GM19023 (cell line): ENCODE data around the gene RNF4.
"Not testable (repeated sequence)": the region's sequence is repeated elsewhere in the genome, so short reads cannot be mapped to it uniquely, and the experiment has no call there.

Experiments
- ATAC-seq: cut with Tn5 transposase; IDR thresholded peaks from one replicate; pipeline ENCODE4 v1.9.1; 2021; ENCODE audit warnings: mild to moderate bottlenecking, moderate library complexity; ENCODE audit not compliant: unreplicated experiment

RNF4 gene

DNA sequence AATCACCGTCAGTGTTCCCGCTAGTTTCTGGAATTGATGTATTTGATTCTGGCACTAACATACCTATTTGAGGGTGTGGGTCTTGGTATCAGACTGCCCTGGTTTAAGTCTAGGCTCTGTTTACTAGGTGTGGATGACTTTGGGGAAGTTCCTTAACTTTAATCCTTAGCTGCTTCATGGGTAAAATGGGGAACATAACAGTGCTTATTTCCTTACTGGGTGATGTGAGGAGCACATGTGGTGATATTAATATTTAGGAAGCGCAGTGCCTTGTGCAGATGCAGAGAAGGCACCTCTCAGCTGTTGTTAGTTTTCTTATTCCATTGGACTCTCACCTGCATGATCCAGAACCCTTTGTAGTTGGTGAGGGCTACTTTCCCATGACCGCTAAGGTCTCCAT lies 17.1 kb downstream of the RNF4 start:
- no peak for ATAC-seq

DNA sequence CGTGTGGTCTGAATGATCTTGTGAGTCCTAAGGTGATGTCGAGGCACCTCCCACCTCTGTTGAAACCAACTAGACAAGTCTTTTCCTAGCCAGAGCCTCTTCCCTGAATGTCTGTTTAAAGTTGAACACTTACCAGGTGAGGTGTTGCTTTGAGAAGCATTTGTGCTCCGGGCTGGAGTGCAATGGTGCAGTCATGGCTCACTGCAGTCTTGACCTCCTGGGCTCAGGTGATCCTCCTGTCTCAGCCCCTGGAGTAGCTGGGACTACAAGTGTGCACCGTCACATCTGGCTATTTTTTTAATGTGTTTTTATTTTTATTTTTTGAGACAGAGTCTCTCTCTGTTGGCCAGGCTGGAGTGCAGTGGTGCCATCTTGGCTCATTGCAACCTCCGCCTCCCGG lies 18.1 kb downstream of the RNF4 start:
- no peak for ATAC-seq

DNA sequence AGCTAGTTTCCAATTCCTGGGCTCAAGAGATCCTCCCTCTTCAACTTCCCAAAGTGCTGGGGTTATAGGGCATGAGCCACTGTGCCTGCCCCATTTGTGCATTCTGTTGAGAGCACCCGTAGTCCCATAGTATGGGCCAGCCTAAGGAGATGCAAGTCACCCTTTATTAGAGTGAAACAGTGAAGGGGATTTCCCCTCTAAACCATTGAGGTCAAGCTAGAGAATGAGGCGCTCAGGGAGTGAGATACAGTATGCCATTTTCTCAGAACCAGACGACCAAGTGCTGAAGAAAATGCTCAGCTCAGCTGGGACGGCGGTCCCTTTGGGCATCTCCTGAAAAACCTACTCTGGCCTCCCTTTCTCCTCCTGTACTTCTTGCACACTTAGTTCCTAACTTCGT lies 18.7 kb downstream of the RNF4 start:
- peak; percentile 67 for ATAC-seq

DNA sequence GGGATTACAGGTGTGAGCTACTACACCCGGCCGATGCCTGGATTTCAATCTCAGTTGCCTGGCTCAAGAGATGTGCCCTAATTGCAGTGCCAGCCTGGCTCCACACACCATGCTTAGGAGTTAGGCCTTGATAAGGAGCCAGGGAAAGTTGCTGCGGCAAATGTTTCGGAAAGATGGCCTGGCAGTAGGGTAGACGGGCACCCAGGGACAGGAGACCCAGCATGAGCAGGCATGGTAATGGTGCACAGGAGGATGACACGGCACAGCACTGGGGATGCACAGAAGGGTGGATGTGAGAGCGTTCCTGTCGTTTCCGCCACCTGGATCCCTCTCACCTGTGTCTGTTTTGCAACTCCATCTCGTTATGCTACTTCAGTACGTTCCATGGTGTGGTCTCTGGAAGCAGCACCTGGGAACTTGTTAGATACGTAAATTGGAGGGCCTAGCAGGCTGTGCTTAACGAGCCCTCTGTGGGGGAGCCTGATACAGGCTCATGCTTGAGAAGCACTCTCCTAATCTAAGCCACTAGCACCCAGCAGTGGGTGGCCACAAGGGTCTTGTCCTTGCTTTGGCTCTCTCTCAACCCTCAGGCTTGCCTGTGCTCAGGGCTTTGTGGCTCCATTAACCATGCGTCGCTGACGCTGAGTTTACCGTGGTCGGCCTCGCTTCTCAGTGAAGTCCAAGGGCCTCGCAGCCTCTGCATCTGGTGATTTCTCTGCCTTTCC lies 20.3 kb downstream of the RNF4 start:
- ATAC-seq: no peak

DNA sequence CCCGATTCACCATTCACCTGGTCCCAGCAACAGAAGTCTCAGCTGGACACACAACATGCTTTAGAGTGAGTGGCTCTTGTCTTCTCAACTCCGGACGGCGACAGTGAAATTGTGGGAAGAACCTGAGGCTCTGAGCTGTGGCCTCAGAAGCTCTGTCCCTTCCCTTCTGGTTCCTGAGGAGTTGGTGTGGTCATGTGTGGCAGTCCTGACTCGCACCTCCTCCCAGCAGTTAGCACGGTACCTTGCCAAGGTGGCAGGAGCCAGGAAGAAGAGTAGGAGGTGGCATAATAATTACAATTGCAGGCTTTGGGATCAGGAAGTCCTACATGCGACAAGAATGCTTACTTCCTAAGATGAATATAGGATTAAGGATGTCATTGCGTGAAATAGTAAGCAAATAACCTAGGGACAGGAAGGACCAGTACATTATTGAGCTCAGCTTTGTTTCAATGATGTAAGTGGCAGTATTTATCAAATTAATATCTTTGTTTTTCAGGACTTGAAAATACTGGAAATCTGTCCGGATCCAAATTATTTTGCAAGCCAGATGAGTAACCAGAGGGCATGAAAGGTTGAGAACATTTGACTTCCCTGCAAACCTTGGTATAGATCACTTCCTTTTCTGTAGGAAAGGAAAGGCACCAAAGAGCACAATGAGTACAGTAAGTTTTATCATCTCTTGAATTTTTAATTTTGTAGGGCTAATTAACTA lies 21.1 kb downstream of the RNF4 start:
- ATAC-seq: no peak

DNA sequence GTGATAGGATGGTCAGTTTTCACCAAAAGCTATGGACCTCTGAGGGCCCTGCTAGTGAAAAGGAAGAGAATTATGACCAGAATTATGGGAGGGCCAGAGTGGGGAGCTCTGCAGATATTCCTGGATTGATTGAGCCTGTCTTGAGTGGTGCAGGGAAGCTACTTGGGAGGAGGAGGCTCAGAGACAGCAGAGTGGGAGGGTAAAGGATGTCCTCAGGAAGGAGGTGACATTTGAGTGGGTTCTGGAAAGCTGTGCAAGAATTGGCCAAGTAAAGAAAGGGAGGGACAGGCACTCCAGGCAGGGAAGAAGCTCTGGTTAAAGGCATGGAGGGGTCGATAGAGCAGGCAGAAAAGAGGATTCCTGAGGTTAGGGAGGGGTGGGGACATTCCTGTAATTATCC lies 24.1 kb downstream of the RNF4 start:
- no peak for ATAC-seq

DNA sequence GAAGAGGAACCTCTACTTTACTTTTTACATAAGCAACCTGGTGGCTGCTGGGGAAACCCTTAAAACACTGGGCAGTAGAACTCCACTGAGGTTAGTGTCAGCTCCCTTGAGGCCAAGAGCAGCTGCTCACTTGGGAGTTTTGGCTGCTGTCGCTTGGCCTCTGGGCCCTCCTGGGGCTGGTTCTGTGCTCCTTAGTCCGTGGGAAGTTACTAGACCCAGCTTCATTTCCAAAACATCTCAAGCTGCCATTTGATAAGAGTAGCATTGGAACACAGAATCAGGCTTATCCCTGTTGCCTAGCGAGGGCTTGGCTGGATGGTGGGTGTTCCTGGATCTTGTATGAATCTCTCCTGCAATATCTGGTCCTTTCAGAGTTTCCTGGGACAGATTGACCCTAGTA lies 26.1 kb downstream of the RNF4 start:
- ATAC-seq: no peak

DNA sequence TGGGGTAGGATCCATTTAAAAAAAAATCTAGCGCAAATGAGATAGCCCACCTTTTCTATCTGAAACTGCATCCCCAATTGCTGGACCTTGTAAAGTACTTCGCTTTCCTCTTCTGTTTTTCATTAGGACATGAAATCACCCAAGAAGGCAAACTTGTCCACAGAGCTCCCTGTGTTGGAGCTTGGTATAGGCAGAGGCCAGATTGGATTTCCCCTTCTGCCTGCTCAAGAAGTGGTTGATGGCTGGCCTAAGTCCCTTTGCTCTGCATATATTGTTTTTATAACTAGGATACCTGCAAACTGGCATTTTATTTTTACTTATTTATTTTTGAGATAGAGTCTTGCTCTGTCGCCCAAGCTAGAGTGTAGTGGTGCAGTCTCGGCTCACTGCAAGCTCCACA lies 28.4 kb downstream of the RNF4 start:
- ATAC-seq: no peak

DNA sequence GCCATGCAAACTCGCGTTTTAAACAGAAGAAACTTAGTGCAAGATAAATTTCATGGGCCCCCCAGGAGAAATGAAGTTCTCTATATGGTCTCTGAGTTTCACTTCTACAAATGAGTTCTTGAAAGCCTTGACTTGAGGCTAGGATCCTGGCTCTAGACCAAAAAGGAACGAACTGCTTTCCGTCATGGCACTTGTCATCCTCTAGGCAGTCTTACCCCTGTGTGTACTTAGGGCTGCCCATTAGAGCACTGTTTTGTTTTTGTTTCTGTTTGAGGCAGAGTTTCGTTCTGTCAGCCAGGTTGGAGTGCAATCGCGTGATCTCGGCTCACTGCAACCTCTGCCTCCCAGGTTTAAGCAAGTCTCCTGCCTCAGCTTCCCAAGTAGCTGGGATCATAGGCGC lies 29.0 kb downstream of the RNF4 start:
- peak; percentile 89 for ATAC-seq

DNA sequence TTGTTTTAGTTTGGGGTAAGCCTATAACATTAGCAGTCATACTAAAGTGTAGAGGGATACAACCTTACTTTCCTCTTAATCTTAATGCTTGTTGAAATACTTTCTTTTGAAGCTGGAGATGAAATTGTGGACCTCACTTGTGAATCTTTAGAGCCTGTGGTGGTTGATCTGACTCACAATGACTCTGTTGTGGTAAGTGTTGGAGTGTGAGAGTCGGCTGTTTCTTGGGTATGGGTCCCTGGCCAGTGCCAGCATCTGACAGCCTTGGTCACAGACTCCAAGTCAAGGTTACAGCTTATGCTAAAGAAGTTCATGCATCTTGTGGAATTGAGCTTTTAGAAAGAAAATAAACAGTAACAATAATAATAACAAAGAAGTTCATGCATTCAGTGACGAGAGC lies 31.6 kb downstream of the RNF4 start:
- no peak for ATAC-seq

DNA sequence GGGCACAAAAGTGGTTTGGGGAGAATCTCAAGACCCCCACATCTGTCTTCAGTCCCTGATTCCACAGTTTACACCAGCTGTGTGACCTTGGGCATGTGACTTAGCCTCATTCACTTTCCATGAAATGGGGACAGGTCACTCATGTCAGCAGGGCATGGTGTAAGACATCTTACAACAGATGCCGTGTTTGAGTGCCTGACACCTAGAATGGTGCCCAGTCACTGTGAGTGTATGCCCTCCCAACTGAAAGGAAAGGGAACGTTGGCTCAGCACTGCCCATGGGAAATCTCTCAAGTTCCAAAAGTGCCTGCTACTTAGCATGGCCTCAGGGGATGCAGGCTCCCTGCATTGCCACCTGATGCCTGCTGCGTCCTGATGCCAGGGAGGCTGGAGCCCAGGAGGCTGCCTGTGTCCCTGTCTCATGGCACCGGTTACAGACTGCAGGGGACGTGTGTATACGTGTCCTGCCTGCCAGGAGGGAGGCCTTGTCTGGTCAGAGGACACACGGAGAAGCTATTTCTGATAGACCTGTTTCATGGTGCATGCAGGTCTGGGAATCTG lies 32.2 kb downstream of the RNF4 start:
- no peak for ATAC-seq

DNA sequence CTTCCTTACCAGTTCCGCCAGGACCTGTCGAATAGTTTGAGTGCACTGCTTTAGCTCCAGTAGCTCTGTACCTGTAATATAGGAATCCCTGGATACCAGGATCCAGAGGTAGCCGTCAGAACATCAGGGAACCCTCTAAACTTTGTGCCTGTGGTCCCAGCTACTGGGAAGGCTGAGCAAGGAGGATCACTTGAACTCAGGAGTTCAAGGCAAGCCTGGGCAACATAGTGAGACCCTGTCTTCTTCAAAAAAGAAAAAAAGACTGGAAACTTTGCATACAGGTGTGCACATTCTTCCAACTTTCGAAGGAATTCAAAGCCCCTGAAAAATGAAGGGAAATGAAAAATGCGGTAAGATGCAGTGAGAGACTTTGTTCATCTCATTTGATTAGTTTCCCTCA lies 34.9 kb downstream of the RNF4 start:
- no peak for ATAC-seq

DNA sequence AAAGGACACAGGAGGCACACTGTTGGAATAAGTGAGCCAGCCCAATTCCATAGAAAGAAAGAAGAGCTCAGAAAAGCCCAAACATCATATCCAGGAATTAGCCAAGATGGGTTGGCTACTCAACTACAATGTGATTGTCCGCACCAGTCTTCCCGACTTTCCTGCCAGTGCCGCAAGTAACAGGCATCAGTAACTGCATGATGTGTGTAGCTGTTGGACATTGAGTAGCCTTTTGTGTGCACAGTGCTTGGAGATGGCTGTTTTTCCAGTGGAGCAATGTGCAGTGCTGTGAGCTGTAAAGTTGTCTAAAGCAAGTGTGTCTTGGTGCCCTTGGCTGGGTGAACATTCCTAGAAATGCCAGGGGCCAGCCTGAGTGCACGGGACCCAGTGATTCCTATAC lies 38.4 kb downstream of the RNF4 start:
- no peak for ATAC-seq

DNA sequence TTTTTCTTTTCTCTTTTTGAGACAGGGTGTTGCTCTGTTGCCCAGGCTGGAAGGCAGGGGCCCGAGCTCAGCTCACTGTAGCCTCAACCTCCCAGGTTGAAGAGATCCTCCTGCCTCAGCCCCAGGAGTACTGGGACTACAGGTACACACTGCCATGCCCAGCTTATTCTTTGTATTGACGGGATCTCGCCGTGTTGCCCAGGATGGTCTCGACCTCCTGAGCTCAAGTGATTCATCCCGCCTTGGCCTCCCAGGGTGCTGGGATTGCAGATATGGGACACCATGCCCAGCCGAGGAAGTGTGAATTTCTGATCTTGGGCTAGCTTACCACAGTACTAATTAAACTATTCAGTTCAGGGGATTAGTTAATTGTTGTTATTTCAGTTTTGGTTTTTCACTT lies 38.9 kb downstream of the RNF4 start:
- no peak for ATAC-seq

DNA sequence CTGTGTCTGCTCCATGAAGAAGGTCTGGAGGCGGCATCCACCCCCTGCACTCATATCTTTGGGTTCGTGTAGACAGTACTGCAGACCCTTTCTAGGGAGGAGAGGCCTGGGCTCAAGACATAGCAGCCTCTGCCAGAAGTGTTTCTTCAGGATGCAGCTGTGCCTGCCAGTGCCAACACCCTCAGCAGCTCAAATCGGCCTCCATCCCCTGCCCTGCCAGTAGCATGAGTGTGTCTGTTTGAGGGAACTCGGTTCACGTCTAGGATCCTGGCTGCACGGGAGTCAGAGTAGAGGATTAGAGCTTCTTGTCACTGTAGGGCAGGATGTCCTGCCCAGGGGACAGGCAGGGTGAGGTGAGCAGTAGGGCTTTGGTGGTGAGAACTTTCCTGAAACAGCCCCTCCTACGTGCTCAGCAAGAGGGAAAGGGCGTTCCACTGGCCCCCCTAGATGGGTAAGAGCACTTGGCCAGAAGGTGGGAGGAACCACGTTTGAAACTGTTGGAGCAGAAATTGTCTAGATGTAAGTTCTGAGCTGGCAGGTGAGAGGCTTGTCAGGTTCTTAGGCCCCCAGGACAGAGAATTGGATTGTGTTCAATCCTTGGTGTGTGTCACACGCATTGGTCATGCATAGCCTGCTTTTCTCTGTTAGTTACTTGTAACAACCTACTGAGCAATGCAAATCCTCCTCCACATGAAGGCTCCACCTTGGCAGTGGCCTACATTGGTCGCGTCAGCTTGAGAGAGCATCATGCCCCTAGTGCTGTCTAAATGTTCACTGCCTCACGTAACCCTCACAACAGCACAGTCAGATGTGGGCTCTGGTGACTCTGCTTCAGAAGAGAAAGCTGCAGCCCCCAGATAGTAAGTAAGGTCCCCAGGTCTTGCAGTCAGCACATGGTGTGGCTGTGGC lies 41.7 kb downstream of the RNF4 start:
- no peak for ATAC-seq

DNA sequence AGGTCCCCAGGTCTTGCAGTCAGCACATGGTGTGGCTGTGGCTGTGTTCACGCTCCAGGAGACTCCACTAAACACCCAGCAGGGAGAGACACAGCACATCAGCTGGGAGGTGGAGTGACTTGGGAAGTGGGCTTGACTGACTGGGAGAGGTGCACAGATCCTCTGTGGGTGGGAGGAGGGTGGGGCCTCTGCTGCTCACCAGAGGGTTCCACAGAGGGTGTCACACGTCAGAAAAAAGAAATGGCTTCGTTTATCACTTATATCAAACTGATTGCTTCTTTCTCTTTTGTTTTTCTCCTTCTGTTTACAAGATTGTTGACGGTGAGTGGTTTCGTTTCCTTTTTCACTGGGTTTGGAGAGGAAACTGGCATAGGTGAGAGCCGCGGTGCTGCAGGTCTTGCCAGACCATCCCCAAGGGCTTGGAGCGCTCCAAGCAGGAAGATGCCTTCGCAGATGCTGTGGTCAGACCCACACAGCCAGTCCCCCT lies 42.8 kb downstream of the RNF4 start:
- no peak for ATAC-seq

DNA sequence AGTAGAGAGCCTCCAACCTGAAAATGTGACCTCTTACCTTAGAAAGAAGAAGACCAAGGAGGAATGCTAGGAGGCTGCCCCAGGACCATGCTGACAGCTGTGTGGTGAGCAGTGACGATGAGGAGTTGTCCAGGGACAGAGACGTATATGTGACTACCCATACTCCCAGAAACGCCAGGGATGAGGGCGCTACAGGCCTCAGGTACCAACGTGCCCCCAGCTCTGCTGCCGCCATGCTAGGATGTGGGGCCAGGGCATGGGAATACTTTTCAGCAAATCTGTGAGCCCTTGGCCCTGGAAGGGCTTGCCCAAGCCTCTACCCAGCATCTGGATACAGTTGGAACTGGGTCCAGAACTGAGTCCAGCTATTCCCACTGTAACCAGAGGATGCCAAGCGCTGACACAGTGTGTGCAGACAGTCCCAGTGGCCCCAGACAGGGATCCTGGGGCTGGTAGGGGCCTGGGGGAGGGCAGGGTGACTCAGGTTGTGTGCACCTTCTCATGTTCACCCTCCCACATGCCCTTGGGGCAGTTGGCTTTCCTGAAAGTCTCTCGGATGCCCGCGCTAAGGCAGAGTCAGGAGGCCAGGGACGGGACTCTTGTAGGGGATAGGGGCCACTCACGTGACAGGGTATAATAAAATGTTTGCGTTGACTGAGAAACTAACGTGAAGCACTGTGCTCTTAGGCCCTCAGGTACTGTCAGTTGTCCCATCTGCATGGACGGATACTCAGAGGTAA lies 43.7 kb downstream of the RNF4 start:
- no peak for ATAC-seq

DNA sequence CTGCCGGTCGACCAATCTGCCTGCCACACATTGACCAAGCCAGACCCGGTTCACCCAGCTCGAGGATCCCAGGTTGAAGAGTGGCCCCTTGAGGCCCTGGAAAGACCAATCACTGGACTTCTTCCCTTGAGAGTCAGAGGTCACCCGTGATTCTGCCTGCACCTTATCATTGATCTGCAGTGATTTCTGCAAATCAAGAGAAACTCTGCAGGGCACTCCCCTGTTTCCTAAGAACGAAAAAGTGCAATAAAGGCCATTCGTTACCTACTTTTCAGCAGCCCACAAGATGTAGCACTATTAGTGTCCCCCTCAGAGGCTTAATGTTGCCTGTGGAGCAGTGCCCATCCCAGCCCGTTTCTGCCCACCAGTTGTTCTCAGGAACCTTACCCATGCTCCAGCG lies 45.3 kb downstream of the RNF4 start:
- not testable (repeated sequence) for ATAC-seq

DNA sequence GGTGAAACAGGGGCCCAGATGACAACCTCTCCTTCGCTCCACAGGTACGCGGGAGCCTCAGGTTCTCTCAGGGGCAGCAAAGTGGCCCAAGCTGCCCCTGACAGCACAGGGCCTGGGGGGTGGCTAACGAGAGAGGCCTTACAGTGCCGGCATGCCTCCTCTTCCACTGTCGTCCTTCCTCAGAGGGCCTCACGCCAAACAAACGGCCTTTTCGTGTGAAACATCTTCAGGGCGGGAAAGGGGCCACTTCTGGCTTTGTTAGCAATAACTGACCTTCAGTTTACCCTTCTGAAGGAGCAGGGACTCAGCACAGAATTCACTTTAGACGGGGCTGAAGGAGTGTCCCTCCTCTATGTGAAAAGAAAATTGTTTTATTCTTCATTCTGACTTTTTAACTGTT lies 46.0 kb downstream of the RNF4 start:
- not testable (repeated sequence) for ATAC-seq

DNA sequence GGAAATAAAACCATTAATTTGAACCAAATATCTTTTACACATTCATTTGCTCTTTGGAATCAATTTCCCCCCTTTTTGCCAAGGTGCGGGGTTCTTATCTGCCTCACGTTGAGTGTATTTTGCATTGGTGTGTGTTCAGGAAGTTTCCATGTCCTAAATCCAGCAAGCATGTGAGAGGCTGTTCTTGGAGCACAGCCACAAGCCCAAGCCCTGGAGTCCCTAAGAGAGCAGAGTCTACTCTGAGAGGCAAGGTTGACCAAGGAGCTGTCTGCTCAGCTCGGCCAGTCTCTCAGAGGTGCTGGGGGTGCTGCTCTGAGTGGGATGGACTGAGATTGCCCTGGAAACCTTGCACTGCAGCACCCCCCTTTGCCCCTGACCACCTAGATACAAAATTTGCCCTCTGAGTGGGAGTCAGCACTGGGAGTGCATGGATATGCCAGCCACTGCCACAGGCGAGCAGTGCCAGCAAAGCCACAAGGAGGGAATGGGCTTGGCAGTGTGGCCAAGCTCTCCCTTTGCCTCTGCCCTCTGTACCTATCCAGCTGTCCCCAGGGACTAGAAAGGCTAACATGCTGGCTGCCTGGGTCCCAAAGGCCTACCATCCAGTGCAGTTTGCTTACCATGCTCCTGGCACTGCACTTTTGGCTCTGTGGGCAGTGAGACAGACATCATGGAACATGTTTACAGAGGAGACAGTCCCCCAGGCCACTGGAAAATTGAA lies 47.1 kb downstream of the RNF4 start:
- no peak for ATAC-seq
